ACHN (cell line): ENCODE measurements around the gene LINC00305.

Experiments used
- DNase-seq: peaks from one replicate; pipeline ENCODE4 v3.0.0-alpha.2; 2015
- in situ Hi-C: cut with HindIII; loops from 2 replicates; pipeline ENCODE4 v1.10.0; 2017; ENCODE audit warnings: low sequenced_read_pairs, low pct_ligation_motif_present, low pct_unique_long_range_greater_than_20kb

The LINC00305 gene

GRCh38 chr18:64148988-64149387, at the start of gene LINC00305:
Gene LINC00305 (minus strand): TSS chr18:64149088.
- DNase-seq = no peak
- in situ Hi-C loops = no loop called here

- DNase-seq = no peak
- in situ Hi-C loops = no loop called here
Measured at GRCh38 chr18:64191069-64191468, 42.2 kb upstream of the LINC00305 start.

GRCh38 chr18:64185987-64186386, 37.1 kb upstream of the LINC00305 start:
- DNase-seq = no peak
- in situ Hi-C loops = no loop called here

DNA sequence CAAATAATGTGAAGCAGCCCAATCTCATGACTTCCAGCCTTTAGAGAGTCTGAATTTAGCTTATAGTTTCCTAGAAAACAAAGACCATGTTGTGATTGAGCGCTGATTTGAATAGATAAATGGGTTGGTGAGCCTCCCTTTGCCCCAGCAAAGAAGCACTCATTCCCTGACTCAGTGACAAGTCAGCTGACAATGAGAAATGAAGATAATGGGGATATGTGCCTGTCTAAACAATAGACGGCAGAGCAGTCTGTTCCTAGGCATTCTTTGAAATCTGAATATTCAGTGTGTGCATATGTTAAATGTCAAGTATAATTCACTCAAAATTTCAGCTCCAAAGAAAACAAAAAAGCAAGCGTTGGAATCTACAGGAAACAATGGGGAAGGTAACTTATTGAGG, 34.8 kb upstream of the LINC00305 start:
- in situ Hi-C loops = no loop called here
- DNase-seq = no peak

DNA sequence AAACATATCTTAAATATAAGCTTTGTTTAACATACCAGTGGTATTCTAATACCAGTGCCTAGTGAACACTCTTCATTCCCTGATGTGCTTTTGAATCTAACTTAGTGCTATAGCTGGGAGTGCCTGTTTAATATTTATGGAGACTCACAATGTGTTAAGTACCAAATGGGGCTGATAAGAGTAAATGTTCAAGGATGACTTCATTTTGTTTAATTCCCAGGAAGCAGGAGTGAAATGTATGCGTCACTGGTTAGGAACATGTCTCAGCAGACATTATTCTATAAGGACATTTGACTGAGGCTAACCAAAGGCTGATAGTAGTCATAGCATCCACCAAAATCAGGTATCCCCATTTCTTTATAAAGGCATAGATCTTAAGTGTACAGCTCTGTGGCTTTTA, 31.7 kb upstream of the LINC00305 start:
- no peak for DNase-seq
- in situ Hi-C loops = no loop called here

- in situ Hi-C loops = no loop called here
- no peak for DNase-seq
Measured at GRCh38 chr18:64180171-64180570, 31.3 kb upstream of the LINC00305 start.

- in situ Hi-C loops = no loop called here
- DNase-seq = no peak
Measured at GRCh38 chr18:64179556-64180080, 30.7 kb upstream of the LINC00305 start.

- in situ Hi-C loops = no loop called here
- no peak for DNase-seq
Measured at GRCh38 chr18:64178860-64179259, 30.0 kb upstream of the LINC00305 start.

GRCh38 chr18:64175432-64175831, 26.5 kb upstream of the LINC00305 start:
- no peak for DNase-seq
- in situ Hi-C loops = no loop called here

DNA sequence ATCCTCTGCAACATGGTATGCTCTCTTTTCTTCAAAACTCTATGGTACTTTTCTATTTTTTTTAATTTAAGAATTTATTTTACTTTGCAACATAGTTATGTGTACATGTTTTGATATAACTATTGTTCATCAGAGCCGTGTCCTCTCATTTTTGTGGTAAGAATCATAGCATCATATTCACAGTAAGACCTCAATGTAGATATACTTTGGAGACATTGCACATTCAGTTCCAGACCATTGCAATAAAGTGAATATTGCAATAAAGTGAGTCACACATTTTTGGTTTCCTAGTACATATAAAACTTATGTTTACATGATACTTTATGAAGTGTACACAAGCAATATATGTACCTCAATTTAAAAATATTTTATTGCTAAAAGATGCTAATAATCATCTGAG, 22.7 kb upstream of the LINC00305 start:
- no peak for DNase-seq
- in situ Hi-C loops = no loop called here

DNA sequence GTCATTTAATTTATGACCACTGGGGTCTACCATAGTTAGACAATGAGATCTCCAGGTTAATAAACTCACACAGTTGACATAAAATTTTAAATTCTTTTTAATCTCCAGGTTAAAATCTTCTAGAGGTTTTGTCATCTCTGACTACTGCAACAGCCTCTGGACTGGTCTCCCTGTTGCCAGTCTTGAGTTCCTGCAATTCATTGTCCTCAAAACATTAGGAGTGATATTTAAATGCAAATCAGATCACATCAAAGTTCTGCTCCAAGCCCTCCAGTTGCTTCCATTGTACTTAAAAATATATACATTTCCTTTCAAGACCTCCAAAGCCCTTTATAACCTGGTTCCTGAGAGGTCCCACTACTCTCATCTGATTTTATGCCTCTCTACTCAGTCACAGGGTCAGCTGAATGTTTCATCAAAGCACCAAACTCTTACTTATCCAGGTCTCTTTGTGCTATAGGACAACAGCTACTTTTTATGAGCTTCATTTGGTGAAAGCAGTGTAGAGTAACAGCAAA, 18.6 kb upstream of the LINC00305 start:
- no peak for DNase-seq
- in situ Hi-C loops = no loop called here

DNA sequence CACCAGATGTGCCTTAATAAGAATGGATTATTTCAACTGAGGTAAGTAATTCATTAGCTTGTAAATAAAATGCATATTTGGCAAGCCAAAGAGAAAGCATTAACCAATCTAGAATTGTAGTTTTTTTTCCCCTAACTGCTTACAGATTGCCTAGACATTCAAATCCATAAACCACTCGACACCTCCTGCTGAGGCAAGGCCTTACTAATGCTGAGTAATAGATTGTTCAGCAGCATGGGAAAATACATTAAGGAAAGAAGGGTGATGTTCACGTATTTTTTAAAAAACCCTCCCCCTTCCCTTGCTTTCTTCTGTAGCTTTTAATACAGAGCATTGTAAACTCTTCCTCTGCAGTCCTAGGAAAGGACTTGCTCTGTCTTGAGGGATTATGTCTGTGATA, 17.0 kb upstream of the LINC00305 start:
- DNase-seq = no peak
- in situ Hi-C loops = no loop called here

DNA sequence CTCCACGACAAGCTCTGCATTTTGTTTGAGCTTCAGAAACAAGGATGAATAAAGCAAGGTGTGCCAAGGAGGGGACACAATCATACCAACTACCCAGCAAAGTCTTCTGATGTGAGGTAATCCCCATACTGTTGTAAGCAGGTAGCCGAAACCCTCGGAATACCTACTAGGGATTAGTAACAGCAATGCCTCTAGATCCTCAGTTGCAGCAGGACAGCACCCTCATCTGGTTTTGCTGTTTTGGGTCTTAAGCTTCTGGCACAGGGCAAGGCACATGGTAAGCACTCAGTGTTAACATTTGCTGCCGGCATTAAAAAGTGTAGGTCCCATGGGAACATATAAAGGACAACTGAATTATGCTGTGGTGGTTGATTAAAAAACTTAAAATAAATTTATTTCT, 16.0 kb upstream of the LINC00305 start:
- in situ Hi-C loops = no loop called here
- no peak for DNase-seq

GRCh38 chr18:64149916-64150438, 1.1 kb upstream of the LINC00305 start:
- no peak for DNase-seq
- in situ Hi-C loops = no loop called here

DNA sequence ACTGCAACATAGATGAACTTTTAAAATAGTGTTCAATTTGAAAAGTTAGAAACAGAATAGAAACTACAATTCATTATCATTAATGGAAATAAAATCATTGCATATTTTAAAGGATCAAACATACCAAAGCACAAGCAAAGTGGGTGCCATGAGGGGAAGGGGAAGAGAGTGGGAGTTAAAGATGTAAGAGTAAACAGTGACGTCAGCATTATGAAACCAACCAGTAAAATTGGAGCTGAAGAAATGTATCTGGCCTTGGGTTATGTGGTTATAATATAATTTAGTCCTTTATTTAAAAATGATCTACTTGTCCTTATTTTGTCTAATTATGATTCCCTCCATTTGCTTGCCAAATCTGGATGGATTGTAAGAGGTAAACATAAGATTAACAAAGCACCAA, 6.0 kb downstream of the LINC00305 start:
- DNase-seq = no peak

DNA sequence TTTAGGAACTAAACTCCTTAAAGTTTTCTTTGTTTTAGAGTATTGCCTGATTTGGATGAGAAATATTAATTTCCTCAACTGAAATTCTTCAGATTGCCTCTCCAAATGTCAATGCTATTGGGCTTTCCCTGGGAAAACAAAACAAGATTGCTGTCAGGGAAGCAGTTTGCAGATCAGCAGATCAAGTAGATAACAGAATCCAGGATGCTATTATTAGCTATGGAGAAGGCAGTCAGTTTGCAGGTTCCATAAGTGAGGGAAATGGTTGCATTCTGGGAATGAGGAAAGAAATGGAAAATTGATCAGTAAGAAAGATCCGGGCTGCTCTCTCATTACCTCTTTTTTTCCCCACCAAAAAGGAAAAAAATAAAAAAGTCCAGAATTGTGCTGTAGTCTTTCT, 11.0 kb downstream of the LINC00305 start:
- no peak for DNase-seq
- in situ Hi-C loops = no loop called here

More for the DNA sequence above, 6.0 kb downstream of the LINC00305 start:
- in situ Hi-C loops = no loop called here

DNA sequence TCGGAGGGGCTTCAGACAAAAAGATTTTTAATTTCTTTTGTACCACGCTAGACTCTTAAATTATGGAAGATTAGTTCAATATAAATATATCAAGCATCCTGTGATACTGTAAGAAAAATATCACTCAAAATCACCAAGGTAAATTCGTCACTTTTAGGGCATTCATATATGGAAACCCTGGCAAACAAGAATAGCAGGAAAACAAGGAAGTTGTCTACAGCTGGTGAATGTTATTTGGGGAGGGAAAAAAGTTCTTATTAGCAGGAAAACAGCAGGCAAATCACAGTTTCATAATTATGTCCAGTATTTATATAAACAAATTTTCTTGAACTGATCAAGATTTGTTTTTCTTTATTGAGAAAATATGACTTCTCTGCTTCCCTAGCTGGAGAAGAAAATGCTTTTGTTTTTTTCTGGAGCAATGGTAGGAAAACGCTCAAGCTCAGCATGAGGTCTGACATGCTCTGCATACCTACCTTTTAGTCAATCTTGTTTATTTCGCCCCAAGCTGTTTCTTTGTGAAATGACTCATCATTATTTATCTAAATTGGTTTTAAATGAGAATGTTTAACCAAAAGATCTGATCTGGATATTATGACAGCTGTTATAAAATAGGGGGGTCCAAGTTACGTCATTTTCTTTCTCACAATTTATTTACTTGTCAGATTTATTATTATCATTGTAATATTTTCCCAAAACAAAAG, 14.7 kb downstream of the LINC00305 start:
- in situ Hi-C loops = no loop called here
- DNase-seq = no peak

DNA sequence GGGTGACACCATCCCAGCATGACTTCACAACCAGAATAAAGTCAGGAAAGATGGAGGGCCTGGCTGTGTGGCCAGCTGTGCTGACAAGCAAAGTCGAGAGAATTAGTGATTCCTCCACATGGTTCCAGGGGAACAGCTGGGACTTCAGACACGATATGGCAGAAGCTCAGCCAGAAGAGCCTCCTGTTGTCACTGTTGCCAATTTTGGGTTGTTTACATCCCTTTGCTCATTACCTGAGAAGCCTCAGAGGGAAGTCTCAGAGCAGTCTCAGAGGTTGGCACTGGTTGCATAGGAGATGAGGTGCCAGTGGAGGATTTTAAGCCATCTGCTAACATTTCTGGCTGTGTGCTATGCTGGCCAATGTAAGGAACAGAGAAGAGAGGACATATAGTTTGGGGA, 16.0 kb downstream of the LINC00305 start:
- in situ Hi-C loops = no loop called here
- DNase-seq = no peak

DNA sequence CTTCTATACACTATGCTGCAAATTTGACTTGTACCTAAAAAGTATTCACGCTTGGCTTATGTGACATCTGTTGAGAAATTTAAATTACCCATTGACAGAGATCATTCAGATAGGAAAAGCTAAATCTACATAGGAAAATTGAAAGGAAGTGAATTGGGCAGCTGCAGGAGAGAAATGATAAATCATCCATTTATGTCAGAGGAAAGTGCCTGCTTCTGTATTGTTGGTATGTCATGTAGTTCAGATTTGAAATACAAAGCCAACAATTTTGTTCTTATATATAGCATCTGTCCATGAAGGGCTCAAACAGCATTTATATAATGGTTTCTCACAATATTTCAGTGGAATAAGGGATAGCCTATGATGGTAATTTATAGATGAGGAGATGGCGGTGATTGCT, 17.6 kb downstream of the LINC00305 start:
- DNase-seq = no peak
- in situ Hi-C loops = no loop called here

GRCh38 chr18:64127172-64127571, 21.7 kb downstream of the LINC00305 start:
- DNase-seq = no peak
- in situ Hi-C loops = no loop called here
